Parathyroid adenoma (tissue), 2 donors: ENCODE measurements around the gene TNS3.

Experiments
- H2AFZ ChIP-seq: fragments of 300-600 bp; sonication (generic); one replicate; pipeline ENCODE4 v1.7.0; 2017; ENCODE audit warnings: antibody characterized with exemption, mild to moderate bottlenecking
- H3K27ac ChIP-seq: fragments of 300-600 bp; sonication (generic); one replicate; pipeline ENCODE4 v1.7.0; 2017
- H3K27me3 ChIP-seq: fragments of 300-600 bp; sonication (generic); one replicate; pipeline ENCODE4 v1.7.0; 2017; ENCODE audit warnings: low read length; ENCODE audit not compliant: control insufficient read depth, insufficient read depth
- H3K36me3 ChIP-seq: fragments of 300-600 bp; sonication (generic); one replicate; pipeline ENCODE4 v1.7.0; 2017; ENCODE audit warnings: low read length; ENCODE audit not compliant: control insufficient read depth, insufficient read depth
- H3K4me1 ChIP-seq: fragments of 300-600 bp; sonication (generic); one replicate; pipeline ENCODE4 v1.7.0; 2017; ENCODE audit warnings: control low read depth
- H3K4me2 ChIP-seq: fragments of 300-600 bp; sonication (generic); one replicate; pipeline ENCODE4 v1.7.0; 2017; ENCODE audit warnings: low read length
- H3K4me3 ChIP-seq: fragments of 300-600 bp; sonication (generic); one replicate; pipeline ENCODE4 v1.7.0; 2017; ENCODE audit warnings: low read depth, low read length
- H3K79me2 ChIP-seq: fragments of 300-600 bp; sonication (generic); one replicate; pipeline ENCODE4 v1.7.0; 2017; ENCODE audit warnings: control low read depth
- H3K9ac ChIP-seq: fragments of 300-600 bp; sonication (generic); one replicate; pipeline ENCODE4 v1.7.0; 2017; ENCODE audit warnings: mild to moderate bottlenecking
- H3K9me3 ChIP-seq: fragments of 300-600 bp; sonication (generic); one replicate; pipeline ENCODE4 v1.7.0; 2017; ENCODE audit warnings: low read length; ENCODE audit not compliant: control insufficient read depth
- CTCF ChIP-seq: fragments of 300-600 bp; sonication (generic); IDR thresholded peaks from one replicate; pipeline ENCODE4 v1.7.0; 2017; ENCODE audit warnings: antibody characterized with exemption, mild to moderate bottlenecking
- donor health status: primary hyperparathyroidism.

TNS3 gene

GRCh38 chr7:47370461-47371042, 211.4 kb downstream of the TNS3 start:
- no peak overlapping the region for H3K27ac ChIP-seq

GRCh38 chr7:47369736-47370135, 212.2 kb downstream of the TNS3 start:
- Histone ChIP-seq H3K4me1 (peaks cover 19% of the 10 kb centered on the region), H3K4me3 (no peak overlapping the region), H3K79me2 (peaks cover 14% of the 10 kb centered on the region), H3K27ac (no peak overlapping the region), H3K9ac (no peak overlapping the region), H3K27me3 (no peaks in the 10 kb centered on the region), H3K9me3 (no peaks in the 10 kb centered on the region), H3K36me3 (no peaks in the 10 kb centered on the region), H2AFZ (no peak overlapping the region), H3K4me2 (no peak overlapping the region)
- no peak for TF ChIP-seq CTCF

More at GRCh38 chr7:47370461-47371042, 211.4 kb downstream of the TNS3 start:
- no peak for TF ChIP-seq CTCF
- Histone ChIP-seq H3K36me3 (no peaks in the 10 kb centered on the region), H2AFZ (no peak overlapping the region), H3K27me3 (no peaks in the 10 kb centered on the region), H3K79me2 (peaks cover 14% of the 10 kb centered on the region), H3K4me1 (peaks cover 19% of the 10 kb centered on the region), H3K9ac (no peak overlapping the region), H3K4me2 (no peak overlapping the region), H3K9me3 (no peaks in the 10 kb centered on the region), H3K4me3 (no peak overlapping the region)

GRCh38 chr7:47368190-47368812, 213.6 kb downstream of the TNS3 start:
- Histone ChIP-seq H2AFZ (no peak overlapping the region), H3K4me1 (peaks cover 6% of the 10 kb centered on the region), H3K79me2 (peaks cover 19% of the 10 kb centered on the region), H3K4me3 (no peak overlapping the region), H3K27ac (no peak overlapping the region), H3K9ac (no peak overlapping the region), H3K4me2 (no peak overlapping the region), H3K27me3 (no peaks in the 10 kb centered on the region), H3K9me3 (no peaks in the 10 kb centered on the region), H3K36me3 (no peaks in the 10 kb centered on the region)
- no peak for TF ChIP-seq CTCF

DNA sequence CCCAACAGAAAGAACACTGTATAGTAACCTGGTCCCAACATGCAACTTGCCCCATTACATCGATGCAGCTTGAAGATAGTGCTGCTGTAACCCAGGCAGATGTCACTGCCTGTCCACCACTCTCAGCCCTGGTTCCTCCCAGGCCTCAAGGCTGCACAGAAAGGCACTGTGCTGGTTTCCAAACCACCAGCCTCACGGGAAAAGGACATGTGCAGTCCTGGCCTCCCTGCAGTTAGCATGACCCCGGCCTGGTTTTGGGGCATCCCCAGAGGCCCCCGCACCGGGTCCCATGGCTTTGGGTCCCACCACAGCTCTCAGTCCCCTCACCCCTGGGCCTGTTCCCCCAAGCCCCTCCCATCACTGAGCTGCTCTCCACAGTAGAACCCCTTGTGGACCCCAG, 214.5 kb downstream of the TNS3 start:
- Histone ChIP-seq H3K36me3 (no peaks in the 10 kb centered on the region), H2AFZ (no peak overlapping the region), H3K79me2 (peaks cover 26% of the 10 kb centered on the region), H3K4me3 (no peak overlapping the region), H3K4me1 (peaks cover 3% of the 10 kb centered on the region), H3K9me3 (no peaks in the 10 kb centered on the region), H3K4me2 (no peak overlapping the region), H3K9ac (no peak overlapping the region), H3K27ac (no peak overlapping the region), H3K27me3 (no peaks in the 10 kb centered on the region)
- no peak for TF ChIP-seq CTCF

DNA sequence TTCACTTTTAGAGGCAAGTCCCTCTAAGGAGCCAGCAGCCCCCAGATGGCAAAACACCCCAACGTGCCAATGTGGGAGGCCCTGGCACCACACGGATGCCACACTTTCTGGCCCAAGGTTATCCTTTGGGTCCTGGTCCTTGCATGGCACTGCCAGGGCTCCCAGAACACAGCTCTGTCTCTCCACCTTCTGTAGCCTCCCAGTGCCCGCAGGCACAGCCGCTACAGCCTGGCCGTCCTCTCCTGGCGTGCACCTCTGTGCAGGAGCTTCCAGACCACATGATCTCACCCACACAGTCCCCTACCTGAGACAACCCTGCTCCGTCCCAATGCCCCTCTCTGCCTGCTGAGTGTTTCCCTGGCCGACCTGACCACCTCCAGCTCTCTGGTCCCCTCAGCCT, 215.0 kb downstream of the TNS3 start:
- Histone ChIP-seq H3K4me3 (no peak overlapping the region), H3K27me3 (no peaks in the 10 kb centered on the region), H3K27ac (no peak overlapping the region), H2AFZ (no peak overlapping the region), H3K9me3 (no peaks in the 10 kb centered on the region), H3K4me1 (peaks cover 3% of the 10 kb centered on the region), H3K4me2 (no peak overlapping the region), H3K36me3 (no peaks in the 10 kb centered on the region), H3K79me2 (peaks cover 27% of the 10 kb centered on the region), H3K9ac (no peak overlapping the region)
- TF ChIP-seq CTCF: no peak
